CD4-positive, alpha-beta T cell treated with Interleukin-4 for 1 hour (primary cell): ENCODE results near the gene GCN1.

ENCODE experiments used
- DNase-seq, 2 donors: peaks; one replicate each; pipeline ENCODE4 v3.0.0-alpha.2; 2020 to 2022

Gene GCN1

GRCh38 chr12:120091371-120092090 is 103.0 kb downstream of the GCN1 start:
- DNase-seq: no peak

GRCh38 chr12:120090626-120091295 is 103.8 kb downstream of the GCN1 start:
- DNase-seq: no peak

GRCh38 chr12:120090206-120090605 is 104.3 kb downstream of the GCN1 start:
- no peak for DNase-seq

- no peak for DNase-seq
Measured at GRCh38 chr12:120089796-120090195, 104.7 kb downstream of the GCN1 start.

- DNase-seq: no peak
Measured at GRCh38 chr12:120089105-120089504, 105.4 kb downstream of the GCN1 start.

GRCh38 chr12:120086801-120087621 is 107.5 kb downstream of the GCN1 start:
- peak; percentile 100 for DNase-seq

- no peak for DNase-seq
Measured at GRCh38 chr12:120085920-120086645, 108.4 kb downstream of the GCN1 start.

GRCh38 chr12:120081641-120082040 is 112.9 kb downstream of the GCN1 start:
- no peak for DNase-seq

- DNase-seq: no peak
Measured at GRCh38 chr12:120079411-120080400, 114.8 kb downstream of the GCN1 start.

GRCh38 chr12:120078868-120079267 is 115.6 kb downstream of the GCN1 start:
- DNase-seq: peak in 1 of 2 donors; percentile 14

GRCh38 chr12:120077260-120077659 is 117.3 kb downstream of the GCN1 start:
- no peak for DNase-seq
